Large intestine (tissue), 3 donors: ENCODE data around the gene PPP2R3B. TPM values are rescaled to one million over a fixed set of nuclear protein-coding genes. Genes with fewer than 3 reads are reported as not detected.

Experiments used
- DNase-seq, 2 donors: peaks; one replicate each; pipeline versions ENCODE4 v3.0.0 to v3.0.0-alpha.2; 2013
- H3K27ac ChIP-seq: one replicate; pipeline ENCODE4 v1.5.1; 2013; ENCODE audit warnings: low read length
- H3K27me3 ChIP-seq: 2 replicates; pipeline ENCODE4 v1.6.1; 2013; ENCODE audit warnings: low read length; ENCODE audit not compliant: control insufficient read depth, insufficient read depth
- H3K36me3 ChIP-seq: 2 replicates; pipeline ENCODE4 v1.6.1; 2013; ENCODE audit warnings: low read length; ENCODE audit not compliant: control insufficient read depth, insufficient read depth
- H3K4me1 ChIP-seq: one replicate; pipeline ENCODE4 v1.6.1; 2013; ENCODE audit warnings: low read length; ENCODE audit not compliant: control insufficient read depth, insufficient read depth
- H3K4me3 ChIP-seq: one replicate; pipeline ENCODE4 v1.5.1; 2013; ENCODE audit warnings: low read length
- H3K9me3 ChIP-seq: one replicate; pipeline ENCODE4 v1.6.1; 2013; ENCODE audit warnings: mild to moderate bottlenecking, low read depth, low read length, moderate library complexity; ENCODE audit not compliant: control insufficient read depth
- WGBS: methylation state at CpG from one replicate; pipeline ENCODE4 v1.1.5; 2013; ENCODE audit warnings: low lambda C conversion rate; ENCODE audit not compliant: insufficient coverage; 5-methylcytosine and 5-hydroxymethylcytosine counted together
- polyA plus RNA-seq: library from polyadenylated mRNA; unstranded; fragments of 120-200 nt; gene quantifications from one replicate; pipeline ENCODE4 v1.2.1, GENCODE V29; 2013

Gene PPP2R3B
- polyA plus RNA-seq, 1 donor = 15.0 TPM

DNA sequence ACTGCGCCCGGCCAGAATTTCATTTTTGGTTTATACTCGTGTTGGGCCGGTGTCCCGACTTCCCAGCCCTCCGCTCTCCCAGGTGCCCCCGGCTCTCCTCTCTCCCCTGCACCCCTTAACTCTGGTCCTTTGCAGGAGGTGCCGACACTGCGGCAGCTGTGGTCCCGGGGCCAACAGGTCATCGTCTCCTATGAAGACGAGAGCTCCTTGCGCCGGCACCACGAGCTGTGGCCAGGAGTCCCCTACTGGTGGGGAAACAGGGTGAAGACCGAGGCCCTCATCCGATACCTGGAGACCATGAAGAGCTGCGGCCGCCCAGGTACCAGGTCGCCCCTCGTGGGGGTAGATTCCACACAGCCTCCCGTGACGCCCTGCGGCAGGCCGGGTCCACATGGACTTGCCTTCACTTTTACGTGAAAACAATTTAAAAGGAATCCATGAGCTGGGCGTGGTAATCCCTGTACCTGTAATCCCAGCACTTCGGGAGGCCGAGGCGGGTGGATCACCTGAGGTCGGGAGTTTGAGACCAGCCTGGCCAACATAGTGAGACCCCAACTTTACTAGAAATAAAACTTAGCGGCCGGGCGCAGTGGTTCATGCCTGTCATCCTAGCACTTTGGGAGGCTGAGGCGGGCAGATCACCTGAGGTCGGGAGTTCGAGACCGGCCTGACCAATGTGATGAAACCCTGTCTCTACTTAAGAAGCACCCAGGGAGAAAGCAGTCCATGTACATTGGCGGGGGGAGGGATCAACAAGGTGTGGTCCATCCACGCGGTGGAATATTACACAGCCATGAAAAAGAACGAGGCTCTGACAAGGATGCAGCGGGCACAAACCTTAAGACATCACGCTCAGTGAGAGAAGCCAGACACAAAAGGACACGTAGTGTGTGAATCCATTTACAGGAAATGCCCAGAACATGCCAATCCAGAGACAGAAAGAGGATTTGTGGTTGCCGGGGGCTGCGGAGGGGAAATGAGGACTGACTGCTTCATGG lies 93.5 kb downstream of the PPP2R3B start:
- H3K27ac ChIP-seq = no peak overlapping the region
- H3K36me3 ChIP-seq = peaks cover 58% of the 10 kb centered on the region
- no CpG with 5 or more reads among the region's 47 CpGs for WGBS
- H3K27me3 ChIP-seq = no peaks in the 10 kb centered on the region
- no peaks in the 10 kb centered on the region for H3K4me1 ChIP-seq
- H3K4me3 ChIP-seq = no peak overlapping the region
- no peak for DNase-seq
- peaks cover 24% of the 10 kb centered on the region for H3K9me3 ChIP-seq

DNA sequence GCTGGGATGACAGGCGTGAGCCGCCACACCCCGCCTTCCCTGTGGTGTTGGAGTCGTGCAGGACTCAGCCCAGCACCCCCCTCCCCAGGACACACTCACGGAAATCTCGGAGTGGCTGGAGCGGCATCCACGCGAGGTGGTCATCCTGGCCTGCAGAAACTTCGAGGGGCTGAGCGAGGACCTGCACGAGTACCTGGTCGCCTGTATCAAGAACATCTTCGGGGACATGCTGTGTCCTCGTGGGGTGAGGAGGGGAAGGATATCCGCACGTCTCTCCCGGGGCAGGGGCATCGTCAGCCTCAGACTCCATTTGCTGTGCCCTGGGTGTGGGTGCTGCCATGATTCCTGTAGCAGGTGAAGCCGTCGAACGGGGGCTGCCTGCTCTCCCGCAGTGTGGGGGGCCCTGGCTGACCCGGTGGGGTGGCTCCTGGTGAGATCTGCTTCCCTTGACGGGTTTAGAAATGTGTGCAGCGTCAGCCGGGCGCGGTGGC lies 95.3 kb downstream of the PPP2R3B start:
- WGBS = no CpG with 5 or more reads among the region's 29 CpGs
- H3K36me3 ChIP-seq = peaks cover 61% of the 10 kb centered on the region
- DNase-seq = no peak

DNA sequence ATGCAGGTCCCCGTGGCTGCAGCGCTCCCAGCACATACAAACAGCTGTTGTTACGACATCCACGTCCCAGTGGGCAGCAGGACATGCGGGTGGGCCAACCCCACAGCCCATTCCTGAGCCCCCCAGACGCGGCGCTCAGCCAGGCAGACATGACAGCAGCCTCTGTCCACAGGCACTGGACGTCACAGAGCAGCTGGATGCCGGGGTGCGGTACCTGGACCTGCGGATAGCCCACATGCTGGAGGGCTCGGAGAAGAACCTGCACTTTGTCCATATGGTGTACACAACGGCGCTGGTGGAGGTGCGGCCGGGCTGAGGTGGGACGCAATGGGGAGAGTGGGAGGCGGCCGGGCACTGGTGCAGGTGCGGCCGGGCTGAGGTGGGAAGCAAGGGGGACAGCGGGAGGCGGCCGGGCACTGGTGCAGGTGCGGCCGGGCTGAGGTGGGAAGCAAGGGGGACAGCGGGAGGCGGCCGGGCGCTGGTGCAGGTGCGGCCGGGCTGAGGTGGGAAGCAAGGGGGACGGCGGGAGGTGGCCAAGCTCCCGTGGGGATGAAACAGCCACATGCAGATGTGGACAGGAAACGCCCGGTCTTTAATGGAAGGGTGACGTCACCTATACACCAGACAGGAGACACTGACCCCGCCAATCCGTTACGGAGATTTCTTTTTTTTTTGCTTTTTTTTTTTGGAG lies 96.1 kb downstream of the PPP2R3B start:
- Histone ChIP-seq H3K4me1 (no peaks in the 10 kb centered on the region), H3K4me3 (no peak overlapping the region), H3K36me3 (peaks cover 62% of the 10 kb centered on the region), H3K27me3 (no peaks in the 10 kb centered on the region), H3K9me3 (peaks cover 24% of the 10 kb centered on the region), H3K27ac (no peak overlapping the region)
- no peak for DNase-seq
- 100% methylated on average over 1 of the region's 42 CpGs for WGBS

More for the DNA sequence above, 95.3 kb downstream of the PPP2R3B start:
- H3K9me3 ChIP-seq = peaks cover 24% of the 10 kb centered on the region
- H3K4me1 ChIP-seq = no peaks in the 10 kb centered on the region
- no peak overlapping the region for H3K27ac ChIP-seq
- H3K4me3 ChIP-seq = no peak overlapping the region
- H3K27me3 ChIP-seq = no peaks in the 10 kb centered on the region

DNA sequence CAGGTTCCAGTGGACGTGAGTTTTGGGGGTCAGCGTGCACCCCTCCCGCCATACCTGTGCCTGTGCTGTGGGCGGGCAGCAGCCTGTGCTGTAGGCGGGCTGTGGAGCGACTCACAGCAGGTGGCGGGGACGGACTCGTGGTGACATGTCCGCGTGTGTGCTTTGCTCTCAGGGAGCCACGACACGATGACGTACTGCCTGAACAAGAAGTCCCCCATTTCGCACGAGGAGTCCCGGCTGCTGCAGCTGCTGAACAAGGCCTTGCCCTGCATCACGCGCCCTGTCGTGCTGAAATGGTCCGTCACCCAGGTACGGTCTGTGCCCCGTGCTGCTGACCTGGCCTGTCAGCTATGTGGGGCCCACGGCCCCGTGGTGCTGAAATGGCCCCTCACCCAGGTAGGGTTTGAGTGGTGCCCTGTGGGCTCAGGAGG lies 98.1 kb downstream of the PPP2R3B start:
- Histone ChIP-seq H3K27ac (no peak overlapping the region), H3K4me3 (no peak overlapping the region), H3K36me3 (peaks cover 70% of the 10 kb centered on the region), H3K9me3 (peaks cover 19% of the 10 kb centered on the region), H3K27me3 (no peaks in the 10 kb centered on the region), H3K4me1 (no peaks in the 10 kb centered on the region)
- DNase-seq = no peak
- no CpG with 5 or more reads among the region's 25 CpGs for WGBS

DNA sequence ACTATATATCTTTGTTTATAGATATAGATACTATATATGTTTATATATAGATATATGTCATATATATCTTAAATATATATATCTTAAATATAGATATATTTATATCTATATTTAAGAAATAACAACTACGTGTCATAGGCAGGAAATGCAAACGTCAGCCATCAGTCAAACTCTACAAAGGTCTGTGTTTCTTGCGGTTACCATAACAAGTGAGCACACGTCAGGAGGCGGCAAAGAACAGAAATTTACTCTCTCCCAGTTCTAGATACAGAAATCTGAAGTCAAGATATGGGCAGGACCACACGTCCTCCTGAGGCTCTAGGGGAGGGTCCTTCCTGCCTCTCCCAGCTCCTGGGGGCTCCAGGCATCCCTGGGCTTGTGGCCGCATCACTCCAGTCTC lies 99.0 kb downstream of the PPP2R3B start:
- Histone ChIP-seq H3K4me3 (no peak overlapping the region), H3K9me3 (peaks cover 10% of the 10 kb centered on the region), H3K4me1 (no peaks in the 10 kb centered on the region), H3K36me3 (peaks cover 61% of the 10 kb centered on the region), H3K27me3 (no peaks in the 10 kb centered on the region), H3K27ac (no peak overlapping the region)
- no peak for DNase-seq
- no CpG with 5 or more reads among the region's 7 CpGs for WGBS

DNA sequence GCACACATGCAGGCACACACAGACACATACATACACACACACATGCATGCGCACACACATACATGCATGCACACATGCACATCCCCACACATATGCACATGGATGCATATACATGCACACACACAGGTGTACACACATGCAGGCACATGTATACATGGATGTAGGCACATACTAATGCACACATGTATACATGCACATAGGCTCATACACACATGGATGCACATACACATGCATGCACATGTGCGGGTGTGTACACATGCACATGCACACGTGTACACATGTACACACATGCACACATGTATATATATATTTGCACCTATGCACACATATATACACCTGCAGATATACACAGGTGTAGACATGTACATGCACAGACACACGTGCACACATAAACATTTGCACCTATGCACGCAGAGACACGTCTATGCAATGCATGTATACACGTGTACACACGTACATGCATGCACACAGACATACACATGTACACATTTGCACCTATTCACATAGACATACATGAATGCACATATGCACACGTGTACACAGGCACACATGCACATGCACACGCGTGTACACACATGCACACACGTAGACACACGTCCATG lies 101.5 kb downstream of the PPP2R3B start:
- DNase-seq = no peak
- H3K4me3 ChIP-seq = no peak overlapping the region
- H3K27ac ChIP-seq = no peak overlapping the region
- no peaks in the 10 kb centered on the region for H3K9me3 ChIP-seq
- no peaks in the 10 kb centered on the region for H3K4me1 ChIP-seq
- no peaks in the 10 kb centered on the region for H3K27me3 ChIP-seq
- 100% methylated on average over 1 of the region's 13 CpGs for WGBS
- H3K36me3 ChIP-seq = peaks cover 42% of the 10 kb centered on the region

Other genes starting within 250 kb of the PPP2R3B start
- gene PLCXD1, start 105.5 kb downstream of the PPP2R3B start, polyA plus RNA-seq = 36.4 TPM
- 48.5 TPM for gene GTPBP6, start 68.1 kb downstream of the PPP2R3B start, polyA plus RNA-seq
- 0.01 TPM for gene SHOX, start 243.9 kb upstream of the PPP2R3B start, polyA plus RNA-seq